DMS53 (cell line): ENCODE results near the gene LURAP1L.
"Not testable (repeated sequence)": the region's sequence is repeated elsewhere in the genome, so short reads cannot be mapped to it uniquely, and the experiment has no call there.

Source experiments
- DNase-seq: peaks from one replicate; lab custom pipeline; 2025; lab: John Stamatoyannopoulos, UW

LURAP1L gene

DNA sequence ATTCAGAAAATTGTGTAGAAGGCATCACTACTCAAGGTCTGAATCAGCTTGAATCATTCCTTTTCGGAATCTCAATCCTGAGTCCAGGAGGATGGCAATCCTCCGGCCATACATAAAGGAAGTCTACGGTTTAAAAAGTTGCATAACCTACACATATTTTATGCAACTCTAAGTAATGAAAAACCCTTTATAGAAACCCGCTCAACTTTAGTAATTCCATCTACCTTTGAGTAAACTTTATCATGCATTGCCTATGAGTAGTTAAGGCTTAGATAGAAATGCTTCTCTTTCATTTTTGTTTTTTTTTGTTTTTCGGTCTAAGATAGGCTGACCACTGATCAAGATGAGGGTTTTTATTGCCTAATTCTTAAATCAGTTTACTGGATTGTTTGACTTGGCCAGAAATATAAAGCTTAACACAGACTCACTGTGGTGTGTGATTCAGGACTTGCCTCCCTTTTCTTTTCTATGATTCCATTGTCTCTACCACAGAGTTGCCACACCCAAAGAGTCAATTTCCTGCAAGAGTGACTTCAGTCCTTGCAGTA is 85.0 kb downstream of the LURAP1L start:
- no peak for DNase-seq

DNA sequence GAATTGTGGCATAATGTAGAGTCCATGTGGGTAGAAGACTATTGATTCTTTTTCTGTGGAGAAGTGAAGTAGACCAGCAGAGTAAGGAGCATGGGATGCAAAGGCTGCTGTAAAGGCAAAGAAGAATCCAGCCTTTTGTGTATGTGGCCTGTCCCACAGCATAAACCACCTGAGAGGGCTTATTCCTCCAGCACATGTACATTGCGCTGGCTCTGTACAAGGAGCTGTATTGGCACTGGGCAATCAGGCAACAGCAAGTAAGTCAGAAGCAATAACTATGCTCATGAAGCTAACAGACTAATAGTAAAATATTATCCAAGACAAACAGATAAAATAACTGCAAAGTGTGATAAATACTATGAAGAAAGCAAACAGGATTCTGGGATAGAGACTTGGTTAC is 86.2 kb downstream of the LURAP1L start:
- DNase-seq: no peak

DNA sequence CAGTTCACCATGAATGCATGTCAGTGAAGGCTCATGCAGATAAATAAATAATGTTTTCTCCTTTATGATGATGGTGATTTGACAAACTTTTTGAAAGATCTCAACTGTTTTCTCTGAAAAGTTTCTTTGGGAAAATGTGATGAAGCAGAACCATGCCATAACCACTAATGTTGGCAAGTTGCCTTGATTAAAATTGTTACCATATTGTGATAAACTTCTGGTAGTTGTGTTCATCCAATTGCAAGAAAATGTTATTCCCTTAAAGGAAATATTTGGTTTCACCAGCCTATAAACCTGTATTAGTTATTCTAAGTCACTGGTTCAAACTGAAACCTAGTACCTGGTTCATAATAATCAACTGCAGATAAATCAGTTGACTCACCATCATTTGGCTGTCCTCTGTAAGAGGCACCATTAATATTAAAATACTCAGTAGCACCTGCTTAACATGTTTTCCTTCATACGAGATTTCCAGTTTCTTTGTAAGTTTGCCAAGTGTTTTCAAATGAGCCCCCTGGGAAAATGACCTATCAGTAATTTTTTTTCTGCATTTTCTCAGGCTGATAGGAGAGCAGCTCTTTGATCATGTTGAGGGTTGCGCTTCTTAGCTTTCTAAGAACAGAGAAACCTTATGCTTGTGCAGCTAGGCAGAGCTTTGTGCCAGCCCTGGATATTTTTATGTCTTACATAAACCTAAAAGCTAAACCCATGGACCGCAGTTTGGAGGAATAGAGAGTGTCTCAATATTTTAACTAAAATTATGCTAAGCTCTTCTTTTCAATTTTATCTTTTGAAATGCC is 88.0 kb downstream of the LURAP1L start:
- no peak for DNase-seq

DNA sequence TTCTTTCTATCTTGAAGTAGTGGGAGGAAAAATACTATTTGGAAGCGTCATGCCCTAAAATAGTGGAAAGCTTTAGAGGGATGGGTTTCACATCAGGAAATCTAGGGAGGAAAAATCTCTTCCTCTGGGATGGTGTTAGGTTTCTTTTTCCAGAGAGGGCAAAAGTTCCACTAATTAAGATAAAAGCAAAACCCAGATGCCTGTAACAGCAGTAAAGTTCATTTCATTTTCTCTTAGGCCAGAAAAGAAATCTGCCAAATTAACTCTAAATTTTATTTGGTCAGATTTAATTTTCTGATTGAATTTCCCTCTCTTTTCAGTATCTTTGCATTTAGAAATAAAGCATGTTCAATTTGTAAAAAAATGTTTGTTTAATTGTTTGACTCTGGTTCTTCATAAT is 88.8 kb downstream of the LURAP1L start:
- DNase-seq: no peak

DNA sequence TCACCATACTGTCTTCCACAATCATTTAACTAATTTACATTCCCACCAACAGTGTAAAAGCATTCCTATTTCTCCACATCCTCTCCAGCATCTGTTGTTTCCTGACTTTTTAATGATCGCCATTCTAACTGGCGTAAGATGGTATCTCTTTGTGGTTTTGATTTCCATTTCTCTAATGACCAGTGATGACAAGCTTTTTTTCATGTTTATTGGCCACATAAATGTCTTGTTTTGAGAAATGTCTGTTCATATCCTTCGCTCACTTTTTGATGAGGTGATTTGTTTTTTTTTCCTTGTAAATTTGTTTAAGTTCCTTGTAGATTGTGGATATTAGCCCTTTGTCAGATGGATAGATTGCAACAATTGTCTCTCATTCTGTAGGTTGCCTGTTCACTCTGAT is 90.6 kb downstream of the LURAP1L start:
- not testable (repeated sequence) for DNase-seq
